ENCODE results near the gene MAN2A1.

DNA sequence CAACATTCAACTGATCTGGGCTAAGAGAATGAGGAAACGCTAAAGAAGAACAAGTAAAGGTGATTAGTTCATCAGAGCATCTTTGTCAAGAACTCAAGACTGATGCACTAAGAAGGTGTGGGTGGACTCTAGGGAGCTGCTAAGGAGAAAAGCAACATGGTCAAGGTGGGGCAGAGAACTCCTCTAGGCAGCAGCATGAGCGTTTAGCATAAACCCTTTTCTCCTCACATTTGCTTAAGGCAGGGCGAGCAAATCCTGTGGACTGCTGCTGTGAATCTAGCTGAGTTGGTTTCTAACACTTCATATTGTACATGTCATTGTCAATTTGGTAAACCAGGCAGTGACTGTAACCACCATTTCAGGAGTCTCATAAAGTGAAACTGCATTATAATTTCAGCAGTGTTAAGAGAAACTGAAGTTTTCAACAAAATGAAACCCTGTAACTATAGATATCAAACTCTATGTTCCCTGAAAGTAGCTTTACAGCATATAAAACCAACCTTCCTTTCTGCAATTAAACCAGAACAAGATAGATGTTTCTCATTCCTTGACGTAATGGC, 45.9 kb upstream of the MAN2A1 start:
- TF ChIP-seq, protein P1, sequence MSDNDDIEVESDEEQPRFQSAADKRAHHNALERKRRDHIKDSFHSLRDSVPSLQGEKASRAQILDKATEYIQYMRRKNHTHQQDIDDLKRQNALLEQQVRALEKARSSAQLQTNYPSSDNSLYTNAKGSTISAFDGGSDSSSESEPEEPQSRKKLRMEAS (IDR thresholded peaks at IDR 0.05), result no peak
- TF ChIP-seq, protein P2, sequence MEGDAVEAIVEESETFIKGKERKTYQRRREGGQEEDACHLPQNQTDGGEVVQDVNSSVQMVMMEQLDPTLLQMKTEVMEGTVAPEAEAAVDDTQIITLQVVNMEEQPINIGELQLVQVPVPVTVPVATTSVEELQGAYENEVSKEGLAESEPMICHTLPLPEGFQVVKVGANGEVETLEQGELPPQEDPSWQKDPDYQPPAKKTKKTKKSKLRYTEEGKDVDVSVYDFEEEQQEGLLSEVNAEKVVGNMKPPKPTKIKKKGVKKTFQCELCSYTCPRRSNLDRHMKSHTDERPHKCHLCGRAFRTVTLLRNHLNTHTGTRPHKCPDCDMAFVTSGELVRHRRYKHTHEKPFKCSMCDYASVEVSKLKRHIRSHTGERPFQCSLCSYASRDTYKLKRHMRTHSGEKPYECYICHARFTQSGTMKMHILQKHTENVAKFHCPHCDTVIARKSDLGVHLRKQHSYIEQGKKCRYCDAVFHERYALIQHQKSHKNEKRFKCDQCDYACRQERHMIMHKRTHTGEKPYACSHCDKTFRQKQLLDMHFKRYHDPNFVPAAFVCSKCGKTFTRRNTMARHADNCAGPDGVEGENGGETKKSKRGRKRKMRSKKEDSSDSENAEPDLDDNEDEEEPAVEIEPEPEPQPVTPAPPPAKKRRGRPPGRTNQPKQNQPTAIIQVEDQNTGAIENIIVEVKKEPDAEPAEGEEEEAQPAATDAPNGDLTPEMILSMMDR (IDR thresholded peaks at IDR 0.05 in 2 of 3, conservative IDR thresholded peaks at IDR 0.05 in 1 of 3; ENCODE audit: borderline replicate concordance in 1 of 3, insufficient read depth in 1 of 3, low read depth in 2 of 3, low read length in 2 of 3), result no peak
- TF ChIP-seq EZH2 (IDR thresholded peaks at IDR 0.05) (no peak), SIN3A (IDR thresholded peaks at IDR 0.05; ENCODE audit: low read depth) (no peak), TCF7L2 (IDR thresholded peaks at IDR 0.05; ENCODE audit: borderline replicate concordance, extremely low read depth, insufficient read depth, insufficient read length) (no peak), POLR2AphosphoS5 (IDR thresholded peaks at IDR 0.05; ENCODE audit: low read depth, low read length) (no peak), SP1 (IDR thresholded peaks at IDR 0.05; ENCODE audit: low read depth) (no peak), POLR2A (IDR thresholded peaks at IDR 0.05; ENCODE audit: borderline replicate concordance, extremely low read depth, insufficient read depth, insufficient read length) (no peak), RAD21 (IDR thresholded peaks at IDR 0.05; ENCODE audit: low read depth) (no peak), CEBPB (IDR thresholded peaks at IDR 0.05; ENCODE audit: low read depth) (no peak), YY1 (IDR thresholded peaks at IDR 0.05; ENCODE audit: extremely low read depth, insufficient replicate concordance, low read depth, low read length) (no peak)
- TF ChIP-seq, protein P3, sequence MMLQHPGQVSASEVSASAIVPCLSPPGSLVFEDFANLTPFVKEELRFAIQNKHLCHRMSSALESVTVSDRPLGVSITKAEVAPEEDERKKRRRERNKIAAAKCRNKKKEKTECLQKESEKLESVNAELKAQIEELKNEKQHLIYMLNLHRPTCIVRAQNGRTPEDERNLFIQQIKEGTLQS (IDR thresholded peaks at IDR 0.05), result no peak

Data from HCT116 (cell line).